Ishikawa (cell line): Measurements from ENCODE around the gene SPOP.

Source experiments
- CEBPB ChIP-seq: IDR thresholded peaks from 2 replicates; pipeline ENCODE4 v1.6.1; 2012
- EGR1 ChIP-seq: IDR thresholded peaks from 2 replicates; pipeline ENCODE4 v1.6.1; 2012
- EP300 ChIP-seq: IDR thresholded peaks from 2 replicates; pipeline ENCODE4 v1.6.1; 2012; ENCODE audit warnings: borderline replicate concordance
- FOXM1 ChIP-seq: IDR thresholded peaks from 2 replicates; pipeline ENCODE4 v1.6.1; 2012; ENCODE audit warnings: low read depth, borderline replicate concordance
- MAX ChIP-seq: IDR thresholded peaks from 2 replicates; pipeline ENCODE4 v1.6.1; 2012
- RAD21 ChIP-seq: IDR thresholded peaks from 2 replicates; pipeline ENCODE4 v1.6.1; 2012; ENCODE audit warnings: low read depth
- REST ChIP-seq: IDR thresholded peaks from 2 replicates; pipeline ENCODE4 v1.6.1; 2012; ENCODE audit warnings: low read depth, mild to moderate bottlenecking
- TAF1 ChIP-seq: IDR thresholded peaks from 2 replicates; pipeline ENCODE4 v1.6.1; 2012; ENCODE audit warnings: low read depth, mild to moderate bottlenecking
- TCF12 ChIP-seq: IDR thresholded peaks from 2 replicates; pipeline ENCODE4 v1.6.1; 2012; ENCODE audit warnings: low read depth
- TEAD4 ChIP-seq: IDR thresholded peaks from 2 replicates; pipeline ENCODE4 v1.6.1; 2012
- USF1 ChIP-seq: IDR thresholded peaks from 2 replicates; pipeline ENCODE4 v1.6.1; 2012
- YY1 ChIP-seq: IDR thresholded peaks from 2 replicates; pipeline ENCODE4 v1.6.1; 2012; ENCODE audit warnings: low read depth
- ZBTB7A ChIP-seq: IDR thresholded peaks from 2 replicates; pipeline ENCODE4 v1.6.1; 2012; ENCODE audit warnings: low read depth

Gene SPOP

GRCh38 chr17:49564638-49565037, 113.3 kb downstream of the SPOP start:
- no peak for TF ChIP-seq REST
- TF ChIP-seq TCF12, result no peak
- TF ChIP-seq USF1, result no peak

GRCh38 chr17:49557312-49558024, 120.4 kb downstream of the SPOP start:
- TF ChIP-seq EGR1, result no peak
- peak; percentile 85 for TF ChIP-seq RAD21

- TF ChIP-seq TEAD4 (no peak), MAX (peak; percentile 71), FOXM1 (no peak), EP300 (no peak), RAD21 (peak; percentile 96), YY1 (0 out of 2 replicates have a peak, but pooled peaks have one; percentile 39), USF1 (no peak)
These were observed 121.5 kb downstream of the SPOP start for GRCh38 chr17:49556223-49556943.

- TF ChIP-seq TCF12, result no peak
- no peak for TF ChIP-seq EGR1
- no peak for TF ChIP-seq CEBPB
- no peak for TF ChIP-seq RAD21
- TF ChIP-seq YY1, result no peak
These were observed 122.2 kb downstream of the SPOP start for GRCh38 chr17:49555495-49556222.

- no peak for TF ChIP-seq REST
- no peak for TF ChIP-seq MAX
- TF ChIP-seq FOXM1, result no peak
- no peak for TF ChIP-seq EGR1
- TF ChIP-seq YY1, result no peak
- no peak for TF ChIP-seq ZBTB7A
- no peak for TF ChIP-seq TAF1
- TF ChIP-seq TCF12, result no peak
- TF ChIP-seq TEAD4, result no peak
- no peak for TF ChIP-seq RAD21
These were observed 123.0 kb downstream of the SPOP start for GRCh38 chr17:49554694-49555494.

- no peak for TF ChIP-seq TAF1
- no peak for TF ChIP-seq FOXM1
- no peak for TF ChIP-seq MAX
- TF ChIP-seq USF1, result no peak
- no peak for TF ChIP-seq EGR1
- no peak for TF ChIP-seq YY1
- TF ChIP-seq TCF12, result no peak
These were observed 124.1 kb downstream of the SPOP start for GRCh38 chr17:49553676-49554335.
